Neural progenitor cell (in vitro differentiated cells): ENCODE measurements around the gene VILL.

Experiments
- CTCF ChIP-seq: fragments of 200-600 bp; sonication (generic); IDR thresholded peaks from 2 replicates; pipeline ENCODE4 v1.5.1; 2017; ENCODE audit warnings: antibody characterized with exemption, mild to moderate bottlenecking
- EZH2phosphoT487 ChIP-seq: fragments of 200-600 bp; sonication (generic); IDR thresholded peaks from 2 replicates; pipeline ENCODE4 v1.6.1; 2017; ENCODE audit warnings: antibody characterized with exemption

GRCh38 chr3:37997342-37997741, 6.8 kb downstream of the VILL start:
- TF ChIP-seq CTCF (no peak), EZH2phosphoT487 (no peak)
